IMR-90 (cell line): ENCODE results near the gene CENPF.

Experiments
- CEBPB ChIP-seq: IDR thresholded peaks from 2 replicates; pipeline ENCODE4 v1.6.1; 2012; ENCODE audit warnings: low read depth, low read length, improper control_type of control experiment
- CTCF ChIP-seq: conservative IDR thresholded peaks from 2 replicates; pipeline ENCODE4 v1.5.1; 2012; ENCODE audit warnings: mild to moderate bottlenecking, low read depth, low read length, improper control_type of control experiment
- MXI1 ChIP-seq: IDR thresholded peaks from 2 replicates; pipeline ENCODE4 v1.6.1; 2012; ENCODE audit warnings: low read depth, mild to moderate bottlenecking, low read length, moderate library complexity, borderline replicate concordance

DNA sequence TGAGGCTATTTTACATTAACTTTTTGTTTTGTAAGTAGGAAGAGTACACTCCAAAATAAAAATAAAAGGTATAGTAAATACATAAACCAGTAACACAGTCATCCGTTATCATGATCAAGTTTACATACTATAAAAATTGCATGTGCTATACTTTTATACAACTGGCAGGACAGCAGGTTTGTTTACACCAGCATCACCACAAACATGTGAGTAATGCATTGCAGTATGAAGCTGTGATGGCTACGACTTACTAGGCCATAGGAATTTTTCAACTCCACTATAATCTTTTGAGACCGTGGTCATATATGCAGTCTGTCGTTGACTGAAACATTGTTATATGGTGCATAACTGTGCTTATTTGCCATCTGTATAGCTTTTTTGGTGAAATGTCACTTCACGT lies 106.2 kb downstream of the CENPF start:
- TF ChIP-seq CTCF (no peak), MXI1 (no peak), CEBPB (no peak)
